H1 (cell line): ENCODE measurements around the gene NCOA5. TPM values are rescaled to one million over a fixed set of nuclear protein-coding genes. Genes with fewer than 3 reads are reported as not detected.

ENCODE experiments used
- CTCF ChIA-PET: fragments of 300-600 bp; sonication (Branson Sonifier 250); formaldehyde crosslinking; loops from one replicate; lab custom pipeline; 2021; ENCODE audit not compliant: partially characterized antibody; lab: Charles Lee
- POLR2A ChIA-PET: fragments of 300-600 bp; sonication (Branson Sonifier 250); formaldehyde crosslinking; loops from one replicate; lab custom pipeline; 2021; ENCODE audit warnings: inconsistent platforms; ENCODE audit not compliant: partially characterized antibody; lab: Charles Lee
- DNase-seq, 2 experiments: peaks; one replicate each; pipeline versions ENCODE4 v3.0.0 to v3.0.0-alpha.2; 2010 to 2022; ENCODE audit warnings: low spot score in 2 of 2, low read depth in 1 of 2, mixed read lengths in 1 of 2
- FAIRE-seq: peaks from 2 replicates; lab custom pipeline; 2011; peaks lifted over from hg19 to GRCh38; lab: Jason Lieb, UNC
- H2AFZ ChIP-seq: 2 replicates; pipeline ENCODE4 v1.8.1; 2012; ENCODE audit warnings: low read length, inconsistent platforms
- H2AK5ac ChIP-seq: 2 replicates; pipeline ENCODE4 v1.6.1; 2013; ENCODE audit warnings: low read depth, low read length
- H2BK120ac ChIP-seq: replicated peaks from 2 replicates; pipeline ENCODE3; 2013; ENCODE audit warnings: low read depth, low read length, inconsistent platforms
- H2BK12ac ChIP-seq: 2 replicates; pipeline ENCODE4 v1.6.1; 2013; ENCODE audit warnings: low read depth, low read length
- H2BK15ac ChIP-seq: 2 replicates; pipeline ENCODE4 v1.6.1; 2013; ENCODE audit warnings: low read length
- H2BK20ac ChIP-seq: 2 replicates; pipeline ENCODE4 v1.6.1; 2013; ENCODE audit warnings: low read length
- H2BK5ac ChIP-seq: 2 replicates; pipeline ENCODE4 v1.6.1; 2013; ENCODE audit warnings: low read depth, low read length
- H3K14ac ChIP-seq: 2 replicates; pipeline ENCODE4 v1.6.1; 2013; ENCODE audit warnings: inconsistent platforms; ENCODE audit not compliant: insufficient read length
- H3K18ac ChIP-seq: 2 replicates; pipeline ENCODE4 v1.6.1; 2013; ENCODE audit warnings: low read length; ENCODE audit errors: extremely low read depth
- H3K23ac ChIP-seq: 2 replicates; pipeline ENCODE4 v1.6.1; 2013; ENCODE audit warnings: inconsistent platforms; ENCODE audit not compliant: insufficient read length
- H3K23me2 ChIP-seq: 2 replicates; pipeline ENCODE4 v1.6.1; 2013; ENCODE audit warnings: low read depth, low read length
- H3K27ac ChIP-seq: 2 replicates; pipeline ENCODE4 v1.6.1; 2011; ENCODE audit warnings: low read depth, low read length, inconsistent platforms
- H3K27me3 ChIP-seq, 4 experiments: replicated peaks in 1 of 4; 1 replicate in 1 of 4; 2 replicates in 3 of 4; pipeline versions ENCODE4 v1.6.1 to v1.8.1; 2011 to 2013; ENCODE audit warnings: low read length in 3 of 4, mild to moderate bottlenecking in 3 of 4, inconsistent platforms in 2 of 4, mixed read lengths in 2 of 4, moderate library complexity in 1 of 4; ENCODE audit not compliant: control insufficient read depth in 3 of 4, insufficient read depth in 3 of 4; ENCODE audit errors: extremely low read depth in 1 of 4
- H3K36me3 ChIP-seq, 4 experiments: 2 replicates each; pipeline versions ENCODE4 v1.6.1 to v1.8.1; 2011 to 2013; ENCODE audit warnings: mild to moderate bottlenecking in 4 of 4, low read length in 3 of 4, moderate library complexity in 2 of 4, control low read depth in 1 of 4, inconsistent platforms in 1 of 4; ENCODE audit not compliant: insufficient read depth in 4 of 4, control insufficient read depth in 2 of 4
- H3K4ac ChIP-seq: replicated peaks from 2 replicates; pipeline ENCODE3; 2013; ENCODE audit warnings: low read length, low read depth, mixed read lengths, inconsistent platforms; ENCODE audit not compliant: insufficient read length
- H3K4me1 ChIP-seq, 4 experiments: replicated peaks in 1 of 4; 1 replicate in 1 of 4; 2 replicates in 3 of 4; pipeline versions ENCODE4 v1.6.1 to v1.8.1; 2011 to 2013; ENCODE audit warnings: low read length in 3 of 4, inconsistent platforms in 2 of 4, mixed read lengths in 1 of 4; ENCODE audit not compliant: insufficient read depth in 4 of 4, control insufficient read depth in 3 of 4
- H3K4me2 ChIP-seq, 2 experiments: 2 replicates each; pipeline versions ENCODE4 v1.6.1 to v1.8.1; 2011 to 2013; ENCODE audit warnings: low read depth in 2 of 2, low read length in 2 of 2, control low read depth in 1 of 2, inconsistent platforms in 1 of 2, mild to moderate bottlenecking in 1 of 2; ENCODE audit not compliant: insufficient read depth in 1 of 2
- H3K4me3 ChIP-seq, 4 experiments: fragments of 200-600, 300-600 bp in 1 of 4; sonication (generic), shearing (Covaris generic), sonication (Bioruptor Twin) in 1 of 4; 2 replicates each; pipeline versions ENCODE4 v1.5.1 to v1.8.1; 2011 to 2016; ENCODE audit warnings: low read length in 4 of 4, low read depth in 3 of 4, control low read depth in 2 of 4, inconsistent platforms in 2 of 4, mild to moderate bottlenecking in 2 of 4, mixed read lengths in 1 of 4, moderate library complexity in 1 of 4; ENCODE audit not compliant: insufficient read depth in 2 of 4; ENCODE audit errors: extremely low read depth in 1 of 4
- H3K56ac ChIP-seq: replicated peaks from 2 replicates; pipeline ENCODE3; 2013; ENCODE audit warnings: low read depth, mild to moderate bottlenecking, mixed read lengths, low read length, inconsistent platforms; ENCODE audit not compliant: insufficient read length
- H3K79me1 ChIP-seq: 2 replicates; pipeline ENCODE4 v1.6.1; 2013; ENCODE audit warnings: low read depth, low read length, control low read depth
- H3K79me2 ChIP-seq, 2 experiments: 2 replicates each; pipeline versions ENCODE4 v1.6.1 to v1.8.1; 2012 to 2013; ENCODE audit warnings: low read length in 2 of 2, mild to moderate bottlenecking in 2 of 2, inconsistent platforms in 1 of 2; ENCODE audit not compliant: insufficient read depth in 2 of 2, control insufficient read depth in 1 of 2
- H3K9ac ChIP-seq, 4 experiments: replicated peaks in 1 of 4; 1 replicate in 1 of 4; 2 replicates in 3 of 4; pipeline versions ENCODE4 v1.6.1 to v1.8.1; 2011 to 2013; ENCODE audit warnings: low read depth in 3 of 4, low read length in 3 of 4, control low read depth in 2 of 4, mild to moderate bottlenecking in 2 of 4, moderate library complexity in 2 of 4, inconsistent platforms in 1 of 4; ENCODE audit errors: extremely low read depth in 1 of 4
- H3K9me3 ChIP-seq, 2 experiments: 2 replicates each; pipeline versions ENCODE4 v1.6.1 to v1.8.1; 2012 to 2013; ENCODE audit warnings: mild to moderate bottlenecking in 2 of 2, moderate library complexity in 2 of 2, control low read depth in 1 of 2, inconsistent platforms in 1 of 2, low read depth in 1 of 2, low read length in 1 of 2, mixed read lengths in 1 of 2; ENCODE audit not compliant: insufficient read depth in 2 of 2
- H4K20me1 ChIP-seq, 2 experiments: replicated peaks in 1 of 2; 2 replicates each; pipeline versions ENCODE3 to v1.8.1; 2011 to 2013; ENCODE audit warnings: inconsistent platforms in 2 of 2, low read length in 2 of 2, mild to moderate bottlenecking in 1 of 2; ENCODE audit not compliant: insufficient read depth in 2 of 2, control insufficient read depth in 1 of 2
- H4K5ac ChIP-seq: 2 replicates; pipeline ENCODE4 v1.6.1; 2013; ENCODE audit warnings: low read length, low read depth, mixed read lengths, inconsistent platforms; ENCODE audit not compliant: insufficient read length
- H4K8ac ChIP-seq: 2 replicates; pipeline ENCODE4 v1.8.0; 2013; ENCODE audit warnings: mild to moderate bottlenecking, moderate library complexity, low read length, inconsistent platforms; ENCODE audit not compliant: insufficient read depth; ENCODE audit errors: extremely low read depth
- H4K91ac ChIP-seq: replicated peaks from 2 replicates; pipeline ENCODE3; 2013; ENCODE audit warnings: low read length, mixed read lengths, inconsistent platforms; ENCODE audit not compliant: insufficient read length
- CBX5 ChIP-seq: fragments of 300-800, 300-1000 bp; sonication (generic); IDR thresholded peaks from 2 replicates; pipeline ENCODE4 v1.7.1; 2016; ENCODE audit warnings: antibody characterized with exemption, low read length, low read depth
- CTBP2 ChIP-seq: IDR thresholded peaks from 2 replicates; pipeline ENCODE4 v1.7.0; 2011; ENCODE audit warnings: borderline replicate concordance, mild to moderate bottlenecking, moderate library complexity, mixed read lengths, low read length; ENCODE audit not compliant: insufficient read depth, insufficient read length
- RXRA ChIP-seq: IDR thresholded peaks from 2 replicates; pipeline ENCODE4 v1.6.1; 2011; ENCODE audit warnings: low read depth, mild to moderate bottlenecking, low read length, moderate library complexity; ENCODE audit not compliant: insufficient read depth
- SP2 ChIP-seq: IDR thresholded peaks from 2 replicates; pipeline ENCODE4 v1.6.1; 2012; ENCODE audit warnings: mild to moderate bottlenecking, low read length, inconsistent platforms
- YY1 ChIP-seq: IDR thresholded peaks from 2 replicates; pipeline ENCODE4 v1.6.1; 2011; ENCODE audit warnings: low read depth, mild to moderate bottlenecking, low read length
- WGBS, 2 experiments: shearing (Covaris generic) in 1 of 2; methylation state at CpG; one replicate each; pipeline versions ENCODE4 v1.1.6 to v1.1.7; 2013 to 2015; ENCODE audit warnings: low lambda C conversion rate in 2 of 2, mixed read lengths in 2 of 2, inconsistent platforms in 1 of 2, low coverage in 1 of 2, missing lambda C conversion rate in 1 of 2; ENCODE audit not compliant: insufficient replicate concordance in 2 of 2, insufficient coverage in 1 of 2, insufficient read length in 1 of 2; ENCODE audit errors: extremely low coverage in 1 of 2, missing lambda C conversion rate in 1 of 2; 5-methylcytosine and 5-hydroxymethylcytosine counted together
- polyA plus RNA-seq, 7 experiments: library from polyadenylated mRNA; depleted of rRNA in 3 of 7; stranded (reverse) in 5 of 7; unstranded in 2 of 7; fragments of >200 nt in 5 of 7; fragments of 200-250 nt in 2 of 7; gene quantifications; 1 replicate in 5 of 7; 2 replicates in 1 of 7; 4 replicates in 1 of 7; pipeline versions ENCODE4 v1.2.1 to v1.2.3, GENCODE V29; 2011 to 2013; ENCODE audit warnings: missing spikeins in 2 of 7, mixed read lengths in 2 of 7
- total RNA-seq: library from RNA; stranded (reverse); fragmentation: NEBNext Ultra II Directional; extraction: Animal tissue kit (Norgen Biotek cat#: 25700); gene quantifications from 2 replicates; pipeline ENCODE4 v1.2.1, GENCODE V29; 2021

NCOA5 gene
- total and polyA plus RNA-seq, 2 of the 8 experiments (the other 6 are each of a cell fraction or from before 2014, with no cell fraction given): 20.4 to 29.0 TPM

DNA sequence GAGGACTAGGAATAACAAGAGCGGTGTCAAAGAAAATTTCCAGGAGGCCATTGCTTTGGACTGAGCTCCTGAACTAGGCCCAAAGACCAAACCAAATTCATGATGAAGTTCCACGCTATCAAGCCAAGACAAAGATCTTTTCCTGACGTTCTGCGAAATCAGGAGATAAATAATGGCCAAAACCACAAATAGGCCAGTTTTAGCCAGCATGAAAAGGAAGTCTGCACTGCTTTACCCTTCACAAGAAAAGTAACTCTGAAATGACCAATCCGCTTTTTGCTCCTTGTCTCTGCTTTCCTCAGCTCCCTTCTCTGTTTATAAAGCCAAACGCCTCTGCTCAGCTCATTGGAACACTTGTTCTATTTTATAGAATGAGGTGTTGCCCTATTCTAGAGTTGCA lies 6.7 kb downstream of the NCOA5 start:
- H3K36me3 ChIP-seq: peaks cover 0 to 13% (median 0%) of the 10 kb centered on the region in 4 experiments; a peak in 1 of 8 replicates
- H2AFZ ChIP-seq: no peak overlapping the region
- H2BK5ac ChIP-seq: no peak overlapping the region
- peaks cover 11 to 98% of the 10 kb centered on the region in 2 experiments for H3K79me2 ChIP-seq
- H3K9ac ChIP-seq: no peak overlapping the region
- 83% methylated on average over 6 of the region's 6 CpGs; no CpG with 5 or more reads in 1 of the 2 experiments for WGBS, 2 experiments
- H3K14ac ChIP-seq: no peak overlapping the region
- CTCF ChIA-PET: interaction anchor here (1.2 to 1.8 kb wide), 3 partner anchors 25 to 113 kb away, joined by 4 to 7 read pairs (median 7); no protein-coding TSS in a partner anchor
- no peaks in the 10 kb centered on the region for H3K9me3 ChIP-seq
- H2BK12ac ChIP-seq: no peak overlapping the region
- POLR2A ChIA-PET: interaction anchor here (0.9 to 1.5 kb wide), 2 partner anchors 9 kb away, joined by 3 to 4 read pairs; no protein-coding TSS in a partner anchor
- H3K27ac ChIP-seq: no peak overlapping the region
- H3K56ac ChIP-seq: no peak overlapping the region
- peaks cover 4% of the 10 kb centered on the region; the same call in 1 of the 2 replicates for H3K79me1 ChIP-seq
- H4K20me1 ChIP-seq: peaks cover 7 to 10% of the 10 kb centered on the region in 2 experiments
- H2BK15ac ChIP-seq: no peak overlapping the region
- no peak overlapping the region for H3K23ac ChIP-seq
- no peak overlapping the region for H2AK5ac ChIP-seq
- H3K23me2 ChIP-seq: no peaks in the 10 kb centered on the region; the same call in 1 of the 2 replicates
- FAIRE-seq: no peak
- peaks cover 0 to under 1% (median under 1%) of the 10 kb centered on the region in 4 experiments; a peak in 3 of 7 replicates for H3K4me1 ChIP-seq
- no peak overlapping the region for H4K5ac ChIP-seq
- no peaks in the 10 kb centered on the region for H3K27me3 ChIP-seq
- no peak overlapping the region for H3K4ac ChIP-seq
- H3K4me3 ChIP-seq: no peak overlapping the region
- H3K4me2 ChIP-seq: no peak overlapping the region
- H3K18ac ChIP-seq: no peak overlapping the region
- no peak for DNase-seq
- no peak overlapping the region for H2BK120ac ChIP-seq
- no peak overlapping the region for H4K91ac ChIP-seq
- no peak overlapping the region for H2BK20ac ChIP-seq
- no peak overlapping the region for H4K8ac ChIP-seq
- TF ChIP-seq CTBP2 (no peak), CBX5 (no peak), SP2 (no peak), RXRA (no peak), YY1 (no peak)
